Neural progenitor cell (in vitro differentiated cells): ENCODE data around the gene PAGE4. TPM values are rescaled to one million over a fixed set of nuclear protein-coding genes. Genes with fewer than 3 reads are reported as not detected.

Experiments used
- DNase-seq: peaks from one replicate; pipeline ENCODE4 v3.0.0-alpha.2; 2016; ENCODE audit warnings: low spot score
- H2AFZ ChIP-seq: fragments of 200-600 bp; sonication (generic); replicated peaks from 2 replicates; pipeline ENCODE4 v1.6.1; 2016; ENCODE audit warnings: antibody characterized with exemption
- H3F3A ChIP-seq: fragments of 200-600 bp; sonication (generic); 2 replicates; pipeline ENCODE4 v1.6.1; 2016; ENCODE audit warnings: antibody characterized with exemption, low read depth
- H3K27ac ChIP-seq: fragments of 200-600 bp; sonication (generic); 2 replicates; pipeline ENCODE4 v1.5.1; 2016; ENCODE audit warnings: mild to moderate bottlenecking
- H3K27me3 ChIP-seq: fragments of 200-600 bp; sonication (generic); 2 replicates; pipeline ENCODE4 v1.6.1; 2016; ENCODE audit warnings: mild to moderate bottlenecking, moderate library complexity
- H3K36me3 ChIP-seq: fragments of 200-600 bp; sonication (generic); 2 replicates; pipeline ENCODE4 v1.5.1; 2016
- H3K4me1 ChIP-seq: fragments of 200-600 bp; sonication (generic); 2 replicates; pipeline ENCODE4 v1.6.1; 2016; ENCODE audit warnings: mixed run types
- H3K4me2 ChIP-seq: fragments of 200-600 bp; sonication (generic); 2 replicates; pipeline ENCODE4 v1.6.1; 2016
- H3K4me3 ChIP-seq: fragments of 200-600 bp; sonication (generic); 2 replicates; pipeline ENCODE4 v1.5.1; 2016
- H3K79me2 ChIP-seq: fragments of 200-600 bp; sonication (generic); 2 replicates; pipeline ENCODE4 v1.6.1; 2016; ENCODE audit warnings: low read depth
- H3K9ac ChIP-seq: fragments of 200-600 bp; sonication (generic); 2 replicates; pipeline ENCODE4 v1.6.1; 2016
- H3K9me3 ChIP-seq: fragments of 200-600 bp; sonication (generic); 2 replicates; pipeline ENCODE4 v1.5.1; 2016; ENCODE audit warnings: low read depth
- H4K20me1 ChIP-seq: fragments of 200-600 bp; sonication (generic); 2 replicates; pipeline ENCODE4 v1.6.1; 2016; ENCODE audit warnings: low read depth
- H3K27ac Mint-ChIP-seq: 3 replicates; pipeline ENCODE4 v1.8.0; 2021; ENCODE audit warnings: mixed read lengths
- H3K27me3 Mint-ChIP-seq: 2 replicates; pipeline ENCODE4 v1.8.0; 2022; ENCODE audit warnings: low read depth, mild to moderate bottlenecking, inconsistent platforms, moderate library complexity, mixed read lengths; ENCODE audit not compliant: insufficient read depth
- H3K36me3 Mint-ChIP-seq: 3 replicates; pipeline ENCODE4 v1.8.0; 2021; ENCODE audit warnings: mixed read lengths
- H3K4me1 Mint-ChIP-seq: 3 replicates; pipeline ENCODE4 v1.8.0; 2021; ENCODE audit warnings: mixed read lengths
- H3K4me3 Mint-ChIP-seq: 3 replicates; pipeline ENCODE4 v1.8.0; 2021; ENCODE audit warnings: mild to moderate bottlenecking, moderate library complexity, mixed read lengths
- H3K9me3 Mint-ChIP-seq: 3 replicates; pipeline ENCODE4 v1.8.0; 2020; ENCODE audit warnings: mixed read lengths
- CTCF ChIP-seq: fragments of 200-600 bp; sonication (generic); IDR thresholded peaks from 2 replicates; pipeline ENCODE4 v1.5.1; 2017; ENCODE audit warnings: antibody characterized with exemption, mild to moderate bottlenecking
- EZH2 ChIP-seq: fragments of 200-600 bp; sonication (generic); IDR thresholded peaks from 2 replicates; pipeline ENCODE4 v1.6.1; 2017; ENCODE audit warnings: antibody characterized with exemption, mild to moderate bottlenecking, moderate library complexity
- EZH2phosphoT487 ChIP-seq: fragments of 200-600 bp; sonication (generic); IDR thresholded peaks from 2 replicates; pipeline ENCODE4 v1.6.1; 2017; ENCODE audit warnings: antibody characterized with exemption
- total RNA-seq: library from RNA; depleted of rRNA; stranded (reverse); fragments of >200 nt; gene quantifications from 2 replicates; pipeline ENCODE4 v1.2.3, GENCODE V29; 2015; ENCODE audit warnings: low replicate concordance

Gene PAGE4
- total RNA-seq, 1 donor from 2014 or later = not detected

GRCh38 chrX:49858341-49858740, 29.2 kb downstream of the PAGE4 start:
- Histone ChIP-seq H3F3A (no peaks in the 10 kb centered on the region), H3K27me3 (no peaks in the 10 kb centered on the region), H3K9me3 (no peaks in the 10 kb centered on the region), H3K27ac (no peak overlapping the region), H3K79me2 (no peaks in the 10 kb centered on the region), H2AFZ (no peak overlapping the region), H4K20me1 (no peaks in the 10 kb centered on the region), H3K4me3 (no peak overlapping the region), H3K4me2 (no peak overlapping the region), H3K36me3 (no peaks in the 10 kb centered on the region), H3K4me1 (no peaks in the 10 kb centered on the region), H3K9ac (no peak overlapping the region)
- no peak for DNase-seq
- H3K27ac Mint-ChIP-seq = no peak overlapping the region
- H3K4me3 Mint-ChIP-seq = no peak overlapping the region
- no peaks in the 10 kb centered on the region for H3K9me3 Mint-ChIP-seq
- H3K27me3 Mint-ChIP-seq = no peaks in the 10 kb centered on the region
- no peaks in the 10 kb centered on the region for H3K36me3 Mint-ChIP-seq
- TF ChIP-seq EZH2phosphoT487 (no peak), EZH2 (no peak)
- H3K4me1 Mint-ChIP-seq = no peaks in the 10 kb centered on the region

GRCh38 chrX:49859491-49859890, 30.4 kb downstream of the PAGE4 start:
- no peak overlapping the region for H3K27ac Mint-ChIP-seq
- Histone ChIP-seq H3K27ac (no peak overlapping the region), H3K79me2 (no peaks in the 10 kb centered on the region), H3K9me3 (no peaks in the 10 kb centered on the region), H3K36me3 (no peaks in the 10 kb centered on the region), H4K20me1 (no peaks in the 10 kb centered on the region), H2AFZ (no peak overlapping the region), H3K4me1 (no peaks in the 10 kb centered on the region), H3K4me2 (no peak overlapping the region), H3K9ac (no peak overlapping the region), H3K27me3 (no peaks in the 10 kb centered on the region), H3F3A (no peaks in the 10 kb centered on the region), H3K4me3 (no peak overlapping the region)
- H3K4me1 Mint-ChIP-seq = no peaks in the 10 kb centered on the region
- TF ChIP-seq EZH2 (no peak), EZH2phosphoT487 (no peak), CTCF (no peak)
- H3K4me3 Mint-ChIP-seq = no peak overlapping the region
- no peaks in the 10 kb centered on the region for H3K9me3 Mint-ChIP-seq
- no peak for DNase-seq
- no peaks in the 10 kb centered on the region for H3K36me3 Mint-ChIP-seq
- no peaks in the 10 kb centered on the region for H3K27me3 Mint-ChIP-seq

- Histone ChIP-seq H3K27me3 (no peaks in the 10 kb centered on the region), H3K4me2 (no peak overlapping the region), H2AFZ (no peak overlapping the region), H3K9ac (no peak overlapping the region), H3F3A (no peaks in the 10 kb centered on the region), H3K9me3 (no peaks in the 10 kb centered on the region), H3K36me3 (no peaks in the 10 kb centered on the region), H3K4me1 (no peaks in the 10 kb centered on the region), H3K4me3 (no peak overlapping the region), H3K27ac (no peak overlapping the region), H3K79me2 (no peaks in the 10 kb centered on the region), H4K20me1 (no peaks in the 10 kb centered on the region)
- Mint-ChIP-seq H3K27me3 (no peaks in the 10 kb centered on the region), H3K9me3 (no peaks in the 10 kb centered on the region), H3K36me3 (no peaks in the 10 kb centered on the region), H3K4me1 (no peaks in the 10 kb centered on the region), H3K27ac (no peak overlapping the region), H3K4me3 (no peak overlapping the region)
- DNase-seq = no peak
- TF ChIP-seq CTCF (no peak), EZH2 (no peak), EZH2phosphoT487 (no peak)
These were observed 31.9 kb downstream of the PAGE4 start for GRCh38 chrX:49860867-49861535.

GRCh38 chrX:49862093-49862492, 33.0 kb downstream of the PAGE4 start:
- H3K36me3 Mint-ChIP-seq = no peaks in the 10 kb centered on the region
- H3K4me3 Mint-ChIP-seq = no peak overlapping the region

More at GRCh38 chrX:49862093-49862492, 33.0 kb downstream of the PAGE4 start:
- Histone ChIP-seq H3K36me3 (no peaks in the 10 kb centered on the region), H4K20me1 (no peaks in the 10 kb centered on the region), H3K4me2 (no peak overlapping the region), H3K4me1 (no peaks in the 10 kb centered on the region), H3F3A (no peaks in the 10 kb centered on the region), H3K27me3 (no peaks in the 10 kb centered on the region), H3K9ac (no peak overlapping the region), H2AFZ (no peak overlapping the region), H3K27ac (no peak overlapping the region), H3K79me2 (no peaks in the 10 kb centered on the region), H3K9me3 (peaks cover 2% of the 10 kb centered on the region), H3K4me3 (no peak overlapping the region)
- Mint-ChIP-seq H3K27ac (no peak overlapping the region), H3K4me1 (no peaks in the 10 kb centered on the region), H3K27me3 (no peaks in the 10 kb centered on the region), H3K9me3 (no peaks in the 10 kb centered on the region)
- no peak for TF ChIP-seq CTCF
- no peak for TF ChIP-seq EZH2
- TF ChIP-seq EZH2phosphoT487 = no peak
- DNase-seq = no peak
